ENCODE data around the gene ARL3. TPM values are rescaled to one million over a fixed set of nuclear protein-coding genes. Genes with fewer than 3 reads are reported as not detected.

Gene ARL3
- total and polyA plus RNA-seq, 10 donors: 2.2 to 5.1 (median 4.0) TPM

GRCh38 chr10:102715880-102716279 lies 1.7 kb upstream of the ARL3 start:
- Histone ChIP-seq H3K36me3 (no peaks in the 10 kb centered on the region), H3K27ac (no peak overlapping the region), H3K9me3 (no peaks in the 10 kb centered on the region), H3K4me1 (peaks cover 5 to 79% (median 41%) of the 10 kb centered on the region in 6 donors), H3K27me3 (replicated peaks in 1 of 7) (no peaks in the 10 kb centered on the region), H3K4me3 (no peak overlapping the region)
- intact Hi-C loops (cut with DNase I; ENCODE audit: low total_unique reads): no loop called here
- TF ChIP-seq POLR2AphosphoS5 (IDR thresholded peaks at IDR 0.05) (no peak), POLR2A (IDR thresholded peaks at IDR 0.05) (no peak), CTCF (IDR thresholded peaks at IDR 0.05 in 8 of 11, conservative IDR thresholded peaks at IDR 0.05 in 3 of 11) (no peak)
- DNase-seq: no peak
- 71 to 95% (median 85%) methylated on average over 1 of the region's 1 CpG for WGBS, 5 donors

- intact Hi-C loops (cut with DNase I; ENCODE audit: low total_unique reads): no loop called here
- Histone ChIP-seq H3K36me3 (no peaks in the 10 kb centered on the region), H3K9me3 (no peaks in the 10 kb centered on the region), H3K27ac (peak within 1 kb of the TSS; percentile 66 to 93 (median 88)), H3K4me1 (peaks cover 5 to 88% (median 41%) of the 10 kb centered on the region in 6 donors), H3K4me3 (peak within 1 kb of the TSS; percentile 94 to 100 (median 99)), H3K27me3 (replicated peaks in 1 of 7) (no peaks in the 10 kb centered on the region)
- no peak for TF ChIP-seq CTCF (IDR thresholded peaks at IDR 0.05 in 8 of 11, conservative IDR thresholded peaks at IDR 0.05 in 3 of 11)
- TF ChIP-seq POLR2AphosphoS5 (IDR thresholded peaks at IDR 0.05): no peak
- TF ChIP-seq POLR2A (IDR thresholded peaks at IDR 0.05): no peak
- 5 to 10% (median 6%) methylated on average over 34 to 46 of the region's 46 CpGs for WGBS, 5 donors
- DNase-seq: no peak
Measured at GRCh38 chr10:102714621-102715455, 641 bp upstream of the ARL3 start, which contains the start of gene SFXN2. SFXN2 (plus strand) TSS chr10:102714636; CDS start chr10:102726637, 12,001 bp downstream.

GRCh38 chr10:102713539-102713813 lies 721 bp downstream of the ARL3 start:
- 0 to 1% (median 0%) methylated on average over 12 to 13 of the region's 13 CpGs for WGBS, 5 donors
- DNase-seq: peak; percentile 92
- intact Hi-C loops (cut with DNase I; ENCODE audit: low total_unique reads): no loop called here
- Histone ChIP-seq H3K9me3 (no peaks in the 10 kb centered on the region), H3K27me3 (replicated peaks in 1 of 7) (no peaks in the 10 kb centered on the region), H3K4me1 (peaks cover 5 to 78% (median 35%) of the 10 kb centered on the region in 6 donors), H3K4me3 (peak overlapping the region; percentile 94 to 100 (median 99)), H3K36me3 (no peaks in the 10 kb centered on the region), H3K27ac (peak overlapping the region; percentile 66 to 93 (median 88))
- no peak for TF ChIP-seq POLR2AphosphoS5 (IDR thresholded peaks at IDR 0.05)
- TF ChIP-seq CTCF (IDR thresholded peaks at IDR 0.05 in 8 of 11, conservative IDR thresholded peaks at IDR 0.05 in 3 of 11): peak in 5 of 11 experiments; percentile 49 to 64 (median 59)

GRCh38 chr10:102712843-102713538 lies 1.2 kb downstream of the ARL3 start:
- peaks cover 5 to 78% (median 33%) of the 10 kb centered on the region in 6 donors for H3K4me1 ChIP-seq
- intact Hi-C loops (cut with DNase I; ENCODE audit: low total_unique reads): no loop called here
- peak overlapping the region; percentile 94 to 100 (median 99) for H3K4me3 ChIP-seq
- H3K27ac ChIP-seq: peak overlapping the region; percentile 66 to 93 (median 88)
- DNase-seq: no peak
- no peaks in the 10 kb centered on the region for H3K27me3 ChIP-seq (replicated peaks in 1 of 7)
- TF ChIP-seq POLR2AphosphoS5 (IDR thresholded peaks at IDR 0.05) (no peak), POLR2A (IDR thresholded peaks at IDR 0.05) (no peak), CTCF (IDR thresholded peaks at IDR 0.05 in 8 of 11, conservative IDR thresholded peaks at IDR 0.05 in 3 of 11) (no peak)
- 9 to 10% (median 10%) methylated on average over 8 of the region's 8 CpGs for WGBS, 5 donors
- no peaks in the 10 kb centered on the region for H3K9me3 ChIP-seq
- H3K36me3 ChIP-seq: no peaks in the 10 kb centered on the region
